Measurements from ENCODE around the gene LY6G6C.

LY6G6C gene

GRCh38 chr6:31762878-31763618 lies 41.5 kb upstream of the LY6G6C start:
- 83 to 85% methylated on average over 8 of the region's 8 CpGs for WGBS, 2 experiments
- Histone ChIP-seq H3K27me3 (ENCODE audit: control insufficient read depth, insufficient read depth, low read length, poor library complexity, severe bottlenecking) (no peaks in the 10 kb centered on the region), H3K9me3 (ENCODE audit: control insufficient read depth, low read length) (no peaks in the 10 kb centered on the region), H3K4me1 (ENCODE audit: control insufficient read depth, insufficient read depth, low read length) (peaks cover 22% of the 10 kb centered on the region), H3K36me3 (ENCODE audit: control insufficient read depth, insufficient read depth, low read length) (peaks cover 5% of the 10 kb centered on the region), H3K27ac (ENCODE audit: insufficient read depth, low read depth, low read length, poor library complexity, severe bottlenecking) (peak overlapping the region; percentile 87), H3K4me3 (ENCODE audit: insufficient read depth, low read depth, low read length) (no peak overlapping the region)

DNA sequence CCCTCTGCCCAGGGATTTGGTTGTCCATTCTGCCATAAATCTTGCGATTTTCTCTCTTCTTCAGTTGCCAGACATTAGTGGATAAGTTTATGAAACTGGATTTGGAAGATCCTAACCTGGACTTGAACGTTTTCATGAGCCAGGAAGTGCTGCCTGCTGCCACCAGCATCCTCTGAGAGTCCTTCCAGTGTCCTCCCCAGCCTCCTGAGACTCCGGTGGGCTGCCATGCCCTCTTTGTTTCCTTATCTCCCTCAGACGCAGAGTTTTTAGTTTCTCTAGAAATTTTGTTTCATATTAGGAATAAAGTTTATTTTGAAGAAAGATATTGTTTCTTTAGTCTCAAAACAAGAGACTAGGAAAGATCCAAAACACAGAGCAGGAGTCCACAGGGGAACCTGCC lies 40.8 kb upstream of the LY6G6C start, which contains the start of gene SAPCD1:
Gene SAPCD1, plus strand, starts transcription at position 301 of the 400 bp plus-strand sequence. CDS start 399 bp downstream, outside the sequence.
- Histone ChIP-seq H3K4me1 (ENCODE audit: control insufficient read depth, insufficient read depth, low read length) (peaks cover 22% of the 10 kb centered on the region), H3K9me3 (ENCODE audit: control insufficient read depth, low read length) (no peaks in the 10 kb centered on the region), H3K36me3 (ENCODE audit: control insufficient read depth, insufficient read depth, low read length) (peaks cover 5% of the 10 kb centered on the region), H3K27ac (ENCODE audit: insufficient read depth, low read depth, low read length, poor library complexity, severe bottlenecking) (peak within 1 kb of the TSS; percentile 87), H3K4me3 (ENCODE audit: insufficient read depth, low read depth, low read length) (no peak within 1 kb of the TSS), H3K27me3 (ENCODE audit: control insufficient read depth, insufficient read depth, low read length, poor library complexity, severe bottlenecking) (no peaks in the 10 kb centered on the region)
- WGBS, 2 experiments, result 88 to 93% methylated on average over 3 to 4 of the region's 4 CpGs

GRCh38 chr6:31761343-31761742 lies 39.8 kb upstream of the LY6G6C start:
- Histone ChIP-seq H3K9me3 (ENCODE audit: control insufficient read depth, low read length) (no peaks in the 10 kb centered on the region), H3K4me1 (ENCODE audit: control insufficient read depth, insufficient read depth, low read length) (peaks cover 22% of the 10 kb centered on the region), H3K27ac (ENCODE audit: insufficient read depth, low read depth, low read length, poor library complexity, severe bottlenecking) (no peak overlapping the region), H3K4me3 (ENCODE audit: insufficient read depth, low read depth, low read length) (no peak overlapping the region), H3K36me3 (ENCODE audit: control insufficient read depth, insufficient read depth, low read length) (peaks cover 5% of the 10 kb centered on the region), H3K27me3 (ENCODE audit: control insufficient read depth, insufficient read depth, low read length, poor library complexity, severe bottlenecking) (no peaks in the 10 kb centered on the region)
- 96% methylated on average over 8 of the region's 8 CpGs for WGBS, 2 experiments

- WGBS, 2 experiments, result 93 to 95% methylated on average over 5 of the region's 5 CpGs
Measured at GRCh38 chr6:31760790-31761189, 39.2 kb upstream of the LY6G6C start.

DNA sequence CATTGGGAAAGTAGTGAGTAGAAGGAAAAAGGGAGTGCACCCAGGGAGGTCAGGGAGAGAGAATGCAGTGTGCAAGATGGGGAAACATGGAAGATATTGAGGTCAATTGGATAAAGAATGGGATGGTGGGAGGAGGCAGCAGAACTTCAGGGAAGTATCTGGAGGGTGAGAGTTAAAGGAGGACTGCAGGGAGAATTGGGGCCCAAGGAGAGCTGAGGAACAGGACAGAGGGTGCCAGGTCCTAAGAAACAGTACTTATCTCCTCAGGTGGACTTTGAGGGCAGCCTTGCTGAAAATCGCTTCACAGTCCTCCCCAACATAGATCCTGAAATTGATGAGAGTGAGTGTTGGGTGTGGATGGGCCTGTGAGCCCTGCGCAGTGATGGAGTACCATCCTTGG lies 36.7 kb upstream of the LY6G6C start:
- no peak overlapping the region for H3K4me3 ChIP-seq (ENCODE audit: insufficient read depth, low read depth, low read length)
- WGBS, 2 experiments, result 95 to 96% methylated on average over 2 of the region's 2 CpGs

More at GRCh38 chr6:31760790-31761189, 39.2 kb upstream of the LY6G6C start:
- H3K4me1 ChIP-seq (ENCODE audit: control insufficient read depth, insufficient read depth, low read length), result peaks cover 16% of the 10 kb centered on the region
- H3K4me3 ChIP-seq (ENCODE audit: insufficient read depth, low read depth, low read length), result no peak overlapping the region
- no peak overlapping the region for H3K27ac ChIP-seq (ENCODE audit: insufficient read depth, low read depth, low read length, poor library complexity, severe bottlenecking)
- H3K36me3 ChIP-seq (ENCODE audit: control insufficient read depth, insufficient read depth, low read length), result peaks cover 5% of the 10 kb centered on the region
- no peaks in the 10 kb centered on the region for H3K9me3 ChIP-seq (ENCODE audit: control insufficient read depth, low read length)
- H3K27me3 ChIP-seq (ENCODE audit: control insufficient read depth, insufficient read depth, low read length, poor library complexity, severe bottlenecking), result no peaks in the 10 kb centered on the region

DNA sequence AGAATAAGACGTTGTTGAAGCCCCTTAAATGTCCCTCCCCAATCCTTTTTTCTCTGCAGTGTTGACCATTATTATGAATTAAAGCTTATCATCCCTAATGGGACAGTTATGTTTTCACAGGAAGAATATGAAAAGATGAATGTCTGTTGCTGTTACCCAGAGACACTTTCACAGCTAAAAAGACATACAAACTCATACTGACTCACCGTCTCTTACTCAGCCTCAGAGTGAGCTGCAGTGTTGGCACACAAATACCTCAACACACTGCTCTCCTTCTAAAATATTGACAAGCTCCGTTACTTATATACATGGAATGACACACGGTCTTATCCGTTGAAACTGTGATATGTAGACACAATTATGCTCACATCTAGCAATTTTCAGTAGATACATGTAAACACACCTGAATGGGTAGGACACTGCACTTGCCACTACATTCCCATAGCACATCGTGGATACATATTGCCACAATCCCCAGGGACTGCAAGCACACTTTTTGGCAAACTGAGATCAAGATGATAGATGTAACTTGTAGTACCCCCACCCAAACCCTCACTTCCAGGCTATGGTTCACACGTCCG lies 31.3 kb upstream of the LY6G6C start:
- no peaks in the 10 kb centered on the region for H3K27me3 ChIP-seq (ENCODE audit: control insufficient read depth, insufficient read depth, low read length, poor library complexity, severe bottlenecking)
- no peak overlapping the region for H3K4me3 ChIP-seq (ENCODE audit: insufficient read depth, low read depth, low read length)
- H3K36me3 ChIP-seq (ENCODE audit: control insufficient read depth, insufficient read depth, low read length), result no peaks in the 10 kb centered on the region
- no peaks in the 10 kb centered on the region for H3K4me1 ChIP-seq (ENCODE audit: control insufficient read depth, insufficient read depth, low read length)
- no peak overlapping the region for H3K27ac ChIP-seq (ENCODE audit: insufficient read depth, low read depth, low read length, poor library complexity, severe bottlenecking)
- H3K9me3 ChIP-seq (ENCODE audit: control insufficient read depth, low read length), result no peaks in the 10 kb centered on the region
- 85 to 98% methylated on average over 7 to 8 of the region's 8 CpGs for WGBS, 2 experiments

More for the DNA sequence above, 36.7 kb upstream of the LY6G6C start:
- Histone ChIP-seq H3K36me3 (ENCODE audit: control insufficient read depth, insufficient read depth, low read length) (peaks cover 5% of the 10 kb centered on the region), H3K27ac (ENCODE audit: insufficient read depth, low read depth, low read length, poor library complexity, severe bottlenecking) (no peak overlapping the region), H3K4me1 (ENCODE audit: control insufficient read depth, insufficient read depth, low read length) (peaks cover 7% of the 10 kb centered on the region), H3K9me3 (ENCODE audit: control insufficient read depth, low read length) (no peaks in the 10 kb centered on the region), H3K27me3 (ENCODE audit: control insufficient read depth, insufficient read depth, low read length, poor library complexity, severe bottlenecking) (no peaks in the 10 kb centered on the region)

DNA sequence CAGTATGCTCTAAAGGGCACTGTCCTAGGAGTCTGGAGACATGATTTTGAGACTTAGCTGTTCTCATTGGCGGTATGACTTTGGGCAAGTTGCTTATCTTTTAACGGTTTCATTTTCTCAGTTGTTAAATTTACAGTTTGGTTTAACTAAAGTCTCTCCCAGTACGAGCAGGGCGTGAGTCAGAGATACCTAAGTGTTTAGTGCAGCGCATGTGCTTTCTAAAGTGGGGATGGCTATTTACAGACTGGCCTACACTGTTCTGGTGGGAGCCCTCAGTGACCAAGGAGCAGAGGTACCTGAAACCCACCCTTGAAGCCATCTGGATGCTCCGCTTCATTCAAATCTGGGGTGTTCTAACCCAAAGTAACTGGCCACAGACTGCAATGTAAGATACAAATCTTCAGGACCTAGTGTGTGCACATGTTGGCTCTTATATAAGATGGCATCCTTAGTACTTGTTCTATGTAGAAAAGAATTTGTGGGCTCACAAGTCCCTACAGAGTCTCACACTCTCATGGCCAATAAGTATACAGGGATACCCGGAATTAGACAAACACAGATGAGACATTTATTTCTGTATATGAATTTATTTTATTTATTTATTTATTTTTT lies 29.0 kb upstream of the LY6G6C start:
- H3K36me3 ChIP-seq (ENCODE audit: control insufficient read depth, insufficient read depth, low read length), result no peaks in the 10 kb centered on the region
- no peak overlapping the region for H3K27ac ChIP-seq (ENCODE audit: insufficient read depth, low read depth, low read length, poor library complexity, severe bottlenecking)
- H3K27me3 ChIP-seq (ENCODE audit: control insufficient read depth, insufficient read depth, low read length, poor library complexity, severe bottlenecking), result no peaks in the 10 kb centered on the region

GRCh38 chr6:31749301-31750036 lies 27.9 kb upstream of the LY6G6C start:
- H3K27me3 ChIP-seq (ENCODE audit: control insufficient read depth, insufficient read depth, low read length, poor library complexity, severe bottlenecking), result no peaks in the 10 kb centered on the region
- no peak overlapping the region for H3K27ac ChIP-seq (ENCODE audit: insufficient read depth, low read depth, low read length, poor library complexity, severe bottlenecking)
- WGBS, 2 experiments, result 96% methylated on average over 8 of the region's 8 CpGs
- H3K4me1 ChIP-seq (ENCODE audit: control insufficient read depth, insufficient read depth, low read length), result peaks cover 4% of the 10 kb centered on the region
- H3K9me3 ChIP-seq (ENCODE audit: control insufficient read depth, low read length), result no peaks in the 10 kb centered on the region
- H3K4me3 ChIP-seq (ENCODE audit: insufficient read depth, low read depth, low read length), result no peak overlapping the region
- H3K36me3 ChIP-seq (ENCODE audit: control insufficient read depth, insufficient read depth, low read length), result no peaks in the 10 kb centered on the region

More for the DNA sequence above, 29.0 kb upstream of the LY6G6C start:
- WGBS, 2 experiments, result 96 to 98% methylated on average over 6 of the region's 7 CpGs
- Histone ChIP-seq H3K9me3 (ENCODE audit: control insufficient read depth, low read length) (no peaks in the 10 kb centered on the region), H3K4me3 (ENCODE audit: insufficient read depth, low read depth, low read length) (no peak overlapping the region), H3K4me1 (ENCODE audit: control insufficient read depth, insufficient read depth, low read length) (no peaks in the 10 kb centered on the region)

DNA sequence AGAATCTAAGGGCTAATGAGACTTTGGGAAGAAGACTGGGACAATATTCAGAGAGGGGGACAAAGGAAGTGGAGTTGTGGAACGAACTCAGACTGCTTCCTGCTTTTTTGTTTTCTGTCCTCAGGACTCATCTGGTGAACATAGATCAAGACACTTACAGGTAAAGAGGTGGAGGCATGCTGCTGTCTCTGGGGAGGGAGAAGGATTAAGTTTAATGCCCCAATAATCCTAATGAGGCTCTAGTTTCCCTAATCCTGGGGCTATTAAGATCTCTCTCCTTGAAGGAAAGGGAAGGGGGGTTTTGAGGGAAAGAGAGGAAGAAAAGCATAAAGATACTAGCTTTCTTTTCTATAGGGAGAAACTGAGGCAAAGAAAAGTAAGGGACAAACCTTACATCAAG lies 22.9 kb upstream of the LY6G6C start:
- Histone ChIP-seq H3K36me3 (ENCODE audit: control insufficient read depth, insufficient read depth, low read length) (peaks cover 4% of the 10 kb centered on the region), H3K27me3 (ENCODE audit: control insufficient read depth, insufficient read depth, low read length, poor library complexity, severe bottlenecking) (no peaks in the 10 kb centered on the region), H3K27ac (ENCODE audit: insufficient read depth, low read depth, low read length, poor library complexity, severe bottlenecking) (no peak overlapping the region), H3K9me3 (ENCODE audit: control insufficient read depth, low read length) (no peaks in the 10 kb centered on the region), H3K4me3 (ENCODE audit: insufficient read depth, low read depth, low read length) (no peak overlapping the region), H3K4me1 (ENCODE audit: control insufficient read depth, insufficient read depth, low read length) (peaks cover 12% of the 10 kb centered on the region)
- 80 to 94% methylated on average over 1 of the region's 1 CpG for WGBS, 2 experiments

GRCh38 chr6:31742894-31743293 lies 21.3 kb upstream of the LY6G6C start:
- Histone ChIP-seq H3K36me3 (ENCODE audit: control insufficient read depth, insufficient read depth, low read length) (peaks cover 4% of the 10 kb centered on the region), H3K27me3 (ENCODE audit: control insufficient read depth, insufficient read depth, low read length, poor library complexity, severe bottlenecking) (no peaks in the 10 kb centered on the region), H3K4me3 (ENCODE audit: insufficient read depth, low read depth, low read length) (no peak overlapping the region), H3K4me1 (ENCODE audit: control insufficient read depth, insufficient read depth, low read length) (peaks cover 26% of the 10 kb centered on the region), H3K9me3 (ENCODE audit: control insufficient read depth, low read length) (no peaks in the 10 kb centered on the region), H3K27ac (ENCODE audit: insufficient read depth, low read depth, low read length, poor library complexity, severe bottlenecking) (no peak overlapping the region)
- 93 to 94% methylated on average over 3 of the region's 3 CpGs for WGBS, 2 experiments

Measured in ectodermal cell (in vitro differentiated cells).